Natural killer cell (primary cell): Measurements from ENCODE around the gene ITM2C. TPM values are rescaled to one million over a fixed set of nuclear protein-coding genes. Genes with fewer than 3 reads are reported as not detected.

Experiments used
- ATAC-seq, 3 donors: fragments of 150-1000 bp in 2 of 3; fragments of 200-7000 bp in 1 of 3; cut with Tn5 transposase; 1 replicate in 1 of 3; 2 replicates in 2 of 3; pipeline ENCODE4 v1.10.0; 2021; ENCODE audit warnings: mild to moderate bottlenecking in 2 of 3, moderate library complexity in 2 of 3
- DNase-seq, 2 donors: peaks; one replicate each; pipeline versions ENCODE4 v3.0.0 to v3.0.0-alpha.2; 2013 to 2021; ENCODE audit warnings: mixed read lengths in 1 of 2
- H3K27ac ChIP-seq: one replicate; pipeline ENCODE4 v1.5.1; 2013; ENCODE audit warnings: mild to moderate bottlenecking, low read length
- H3K27me3 ChIP-seq: one replicate; pipeline ENCODE4 v1.6.1; 2013; ENCODE audit warnings: low read length; ENCODE audit not compliant: control insufficient read depth, insufficient read depth
- H3K36me3 ChIP-seq: one replicate; pipeline ENCODE4 v1.6.1; 2013; ENCODE audit warnings: low read length; ENCODE audit not compliant: control insufficient read depth, insufficient read depth
- H3K4me1 ChIP-seq: one replicate; pipeline ENCODE4 v1.6.1; 2013; ENCODE audit warnings: low read length; ENCODE audit not compliant: control insufficient read depth, insufficient read depth
- H3K4me3 ChIP-seq: one replicate; pipeline ENCODE4 v1.5.1; 2013; ENCODE audit warnings: low read length
- H3K9me3 ChIP-seq: one replicate; pipeline ENCODE4 v1.6.1; 2013; ENCODE audit warnings: low read length; ENCODE audit not compliant: control insufficient read depth, insufficient read depth
- H3K27ac Mint-ChIP-seq, 2 donors: one replicate each; pipeline ENCODE4 v1.8.0; 2022; ENCODE audit warnings: mild to moderate bottlenecking in 2 of 2, mixed read lengths in 2 of 2, moderate library complexity in 1 of 2
- H3K27me3 Mint-ChIP-seq, 2 donors: one replicate each; pipeline ENCODE4 v1.8.0; 2022; ENCODE audit warnings: low read depth in 2 of 2, mixed read lengths in 2 of 2
- H3K36me3 Mint-ChIP-seq: one replicate; pipeline ENCODE4 v1.8.0; 2022; ENCODE audit warnings: mixed read lengths
- H3K4me1 Mint-ChIP-seq, 2 donors: one replicate each; pipeline ENCODE4 v1.8.0; 2022; ENCODE audit warnings: mixed read lengths in 2 of 2
- H3K4me3 Mint-ChIP-seq: one replicate; pipeline ENCODE4 v1.8.0; 2022; ENCODE audit warnings: mild to moderate bottlenecking, moderate library complexity, mixed read lengths
- H3K9me3 Mint-ChIP-seq, 2 donors: one replicate each; pipeline ENCODE4 v1.8.0; 2022; ENCODE audit warnings: mixed read lengths in 2 of 2
- WGBS: methylation state at CpG from one replicate; pipeline ENCODE4 v1.1.7; 2013; ENCODE audit warnings: missing lambda C conversion rate; ENCODE audit not compliant: insufficient coverage; 5-methylcytosine and 5-hydroxymethylcytosine counted together
- intact Hi-C: fragments of 100-400 bp; cut with micrococcal nuclease; formaldehyde crosslinking; loops from one replicate; pipeline ENCODE4 v1.14.2; 2022
- total RNA-seq, 4 donors: library from RNA; stranded (reverse); fragments of 120-200 nt in 1 of 4; gene quantifications; one replicate each; pipeline versions ENCODE4 v1.2.3 to v1.2.4, GENCODE V29; 2013 to 2022
- TF ChIP-seq, protein P1 (sequence below): fragments of 200-600 bp; IDR thresholded peaks from one replicate; pipeline ENCODE4 v1.8.0; 2022; ENCODE audit warnings: antibody characterized with exemption

ITM2C gene
- total RNA-seq, 3 donors from 2014 or later (not counting 1 experiment from before 2014, with no cell fraction given) = 4.7 to 36.3 (median 5.1) TPM

DNA sequence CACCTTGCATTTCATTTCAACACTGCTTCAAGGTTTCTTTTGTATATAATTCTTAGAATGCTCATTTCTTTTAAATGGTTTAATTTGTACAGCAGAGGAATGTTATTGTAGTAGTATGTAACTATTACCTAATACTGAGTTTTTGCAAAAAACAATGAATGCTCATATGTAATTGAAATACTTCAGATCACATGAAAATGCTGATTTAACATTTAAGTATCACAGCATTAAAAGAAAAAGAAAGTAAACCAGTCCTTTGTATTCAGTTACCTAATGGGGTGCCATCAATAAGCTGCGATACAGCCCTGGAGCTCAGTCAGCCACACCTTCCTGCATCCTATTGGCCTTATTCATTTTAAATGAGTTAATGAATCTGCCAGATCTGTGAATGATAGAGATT, 45.3 kb upstream of the ITM2C start:
- TF ChIP-seq, protein P1, sequence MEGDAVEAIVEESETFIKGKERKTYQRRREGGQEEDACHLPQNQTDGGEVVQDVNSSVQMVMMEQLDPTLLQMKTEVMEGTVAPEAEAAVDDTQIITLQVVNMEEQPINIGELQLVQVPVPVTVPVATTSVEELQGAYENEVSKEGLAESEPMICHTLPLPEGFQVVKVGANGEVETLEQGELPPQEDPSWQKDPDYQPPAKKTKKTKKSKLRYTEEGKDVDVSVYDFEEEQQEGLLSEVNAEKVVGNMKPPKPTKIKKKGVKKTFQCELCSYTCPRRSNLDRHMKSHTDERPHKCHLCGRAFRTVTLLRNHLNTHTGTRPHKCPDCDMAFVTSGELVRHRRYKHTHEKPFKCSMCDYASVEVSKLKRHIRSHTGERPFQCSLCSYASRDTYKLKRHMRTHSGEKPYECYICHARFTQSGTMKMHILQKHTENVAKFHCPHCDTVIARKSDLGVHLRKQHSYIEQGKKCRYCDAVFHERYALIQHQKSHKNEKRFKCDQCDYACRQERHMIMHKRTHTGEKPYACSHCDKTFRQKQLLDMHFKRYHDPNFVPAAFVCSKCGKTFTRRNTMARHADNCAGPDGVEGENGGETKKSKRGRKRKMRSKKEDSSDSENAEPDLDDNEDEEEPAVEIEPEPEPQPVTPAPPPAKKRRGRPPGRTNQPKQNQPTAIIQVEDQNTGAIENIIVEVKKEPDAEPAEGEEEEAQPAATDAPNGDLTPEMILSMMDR = no peak
- H3K27ac ChIP-seq = no peak overlapping the region
- peaks cover 3 to 12% of the 10 kb centered on the region in 2 donors for H3K4me1 Mint-ChIP-seq
- no peak for ATAC-seq
- H3K27ac Mint-ChIP-seq = no peak overlapping the region
- no peaks in the 10 kb centered on the region for H3K27me3 ChIP-seq
- peaks cover 0 to under 1% of the 10 kb centered on the region in 2 donors for H3K27me3 Mint-ChIP-seq
- H3K9me3 Mint-ChIP-seq = no peaks in the 10 kb centered on the region
- H3K36me3 Mint-ChIP-seq = no peaks in the 10 kb centered on the region
- peaks cover 5% of the 10 kb centered on the region for H3K4me1 ChIP-seq
- no peak overlapping the region for H3K4me3 ChIP-seq
- intact Hi-C loops = no loop called here
- no peak for DNase-seq
- no peak overlapping the region for H3K4me3 Mint-ChIP-seq
- peaks cover 41% of the 10 kb centered on the region for H3K36me3 ChIP-seq
- WGBS = 100% methylated on average over 1 of the region's 1 CpG
- no peaks in the 10 kb centered on the region for H3K9me3 ChIP-seq

DNA sequence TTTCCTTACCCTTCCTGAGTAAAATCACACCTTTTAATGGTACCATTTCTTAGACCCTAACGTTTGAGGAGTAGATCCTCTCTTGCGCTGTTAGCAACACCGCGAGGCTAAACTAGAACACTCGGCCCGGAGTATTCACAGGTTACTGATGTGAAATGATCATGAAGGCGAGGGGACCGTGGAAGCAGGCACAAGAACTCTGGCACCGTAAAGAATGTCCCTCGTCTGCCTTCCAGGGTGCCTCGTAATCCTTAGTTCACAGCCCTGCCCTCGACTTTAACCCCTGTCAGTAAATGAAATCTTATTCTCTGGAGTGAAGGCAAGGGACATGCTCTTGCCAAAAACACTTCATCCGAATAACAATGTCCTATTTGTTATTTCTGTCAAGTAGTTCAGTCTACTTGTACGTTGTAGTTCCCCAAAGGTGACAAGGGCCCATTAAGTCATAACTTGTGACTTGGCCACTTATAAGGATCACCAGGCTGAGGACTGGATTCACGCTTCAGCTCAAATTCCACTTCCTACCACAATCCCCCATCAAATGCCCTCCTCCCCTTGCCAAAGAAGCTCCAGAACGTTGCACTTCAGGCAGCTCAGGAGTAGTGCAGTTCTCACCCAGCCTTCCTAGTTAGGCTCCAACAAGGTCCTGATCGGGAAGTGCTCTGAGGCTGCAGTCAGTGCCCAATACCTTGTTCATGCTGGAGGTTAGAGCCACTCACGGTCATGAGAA, 43.3 kb upstream of the ITM2C start:
- TF ChIP-seq, protein P1 = no peak
- no peak overlapping the region for H3K27ac ChIP-seq
- H3K27me3 ChIP-seq = no peaks in the 10 kb centered on the region
- Mint-ChIP-seq H3K27me3 (peaks cover 8 to 13% of the 10 kb centered on the region in 2 donors), H3K27ac (peak overlapping the region in 1 of 2 donors; percentile 13), H3K4me3 (no peak overlapping the region), H3K9me3 (no peaks in the 10 kb centered on the region), H3K4me1 (peaks cover 7 to 11% of the 10 kb centered on the region in 2 donors), H3K36me3 (no peaks in the 10 kb centered on the region)
- ATAC-seq = no peak
- peaks cover 28% of the 10 kb centered on the region for H3K36me3 ChIP-seq
- H3K4me1 ChIP-seq = peaks cover 8% of the 10 kb centered on the region
- WGBS = 89% methylated on average over 18 of the region's 18 CpGs
- intact Hi-C loops = no loop called here
- no peak overlapping the region for H3K4me3 ChIP-seq
- no peaks in the 10 kb centered on the region for H3K9me3 ChIP-seq
- DNase-seq = no peak

DNA sequence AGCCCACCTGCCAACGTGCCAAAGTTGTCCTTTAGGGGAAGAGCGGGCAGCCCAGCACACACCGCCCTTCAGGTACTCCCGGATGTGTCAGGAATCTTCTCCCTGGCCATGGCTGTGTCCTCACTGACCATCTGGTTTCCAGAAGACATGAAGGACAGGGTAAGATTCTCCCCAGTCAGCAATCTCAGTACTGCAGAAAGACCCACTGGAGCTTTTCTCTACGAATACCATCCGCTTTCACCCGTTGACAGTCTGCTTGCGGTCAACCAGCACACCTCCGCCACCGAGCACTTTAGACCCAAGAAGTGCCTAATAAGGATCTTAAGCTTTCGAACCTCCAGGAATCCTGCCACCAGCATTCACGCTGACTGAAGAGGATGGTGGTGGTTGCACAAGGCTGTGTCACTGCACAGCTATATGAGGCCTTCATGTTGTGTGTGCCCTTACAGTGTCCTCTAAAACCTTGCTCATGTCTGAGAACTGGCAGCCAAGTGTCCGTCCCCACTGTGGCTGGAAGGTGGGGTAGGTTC, 42.7 kb upstream of the ITM2C start:
- Histone ChIP-seq H3K27ac (no peak overlapping the region), H3K4me1 (peaks cover 8% of the 10 kb centered on the region), H3K4me3 (no peak overlapping the region), H3K27me3 (peaks cover 4% of the 10 kb centered on the region), H3K36me3 (peaks cover 22% of the 10 kb centered on the region), H3K9me3 (no peaks in the 10 kb centered on the region)
- Mint-ChIP-seq H3K9me3 (no peaks in the 10 kb centered on the region), H3K4me1 (peaks cover 7 to 12% of the 10 kb centered on the region in 2 donors), H3K27ac (no peak overlapping the region), H3K27me3 (peaks cover 15 to 19% of the 10 kb centered on the region in 2 donors), H3K36me3 (no peaks in the 10 kb centered on the region), H3K4me3 (no peak overlapping the region)
- intact Hi-C loops = no loop called here
- ATAC-seq (no peak), DNase-seq (no peak)
- TF ChIP-seq, protein P1 = no peak
- WGBS = 96% methylated on average over 13 of the region's 13 CpGs
